Activated CD8-positive, alpha-beta memory T cell treated with anti-CD3 and anti-CD28 coated beads for 1 hour (primary cell): ENCODE data around the gene FNBP1L.

Experiments used
- DNase-seq, 2 donors: peaks; one replicate each; pipeline ENCODE4 v3.0.0-alpha.2; 2020; ENCODE audit warnings: low read depth in 1 of 2; ENCODE audit errors: extremely low read depth in 1 of 2

FNBP1L gene

DNA sequence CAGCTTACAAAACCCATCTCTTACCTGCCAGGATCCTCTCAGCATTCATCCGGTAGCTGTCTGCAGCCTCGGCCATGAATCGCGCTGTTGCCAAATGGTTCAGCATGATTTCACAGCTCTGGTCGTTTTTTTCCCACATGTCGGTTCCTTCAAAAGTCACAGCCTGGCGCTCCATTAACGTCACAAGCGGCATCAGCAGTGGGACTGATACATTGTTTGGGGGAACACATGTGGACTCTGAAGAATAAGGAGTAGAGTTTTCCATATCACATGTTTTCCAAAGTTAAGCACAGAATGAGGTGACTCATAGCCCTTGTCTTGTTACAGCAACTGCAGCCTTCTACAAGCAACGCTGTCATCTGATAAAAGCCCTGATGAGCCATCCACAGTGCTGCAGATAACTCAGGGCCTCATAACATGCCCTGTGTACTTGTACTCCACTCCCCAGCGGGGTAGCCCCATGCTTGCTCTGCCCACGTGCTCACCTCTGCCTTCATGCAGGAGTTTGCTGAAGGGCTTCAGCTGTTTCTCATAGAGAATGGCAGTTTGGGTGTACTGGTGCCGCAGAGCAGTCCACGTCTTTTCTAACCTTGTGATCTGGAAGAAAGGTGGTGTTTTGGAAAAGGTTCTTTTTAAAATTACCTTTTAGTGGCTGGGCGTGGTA lies 119.5 kb downstream of the FNBP1L start:
- no peak for DNase-seq

DNA sequence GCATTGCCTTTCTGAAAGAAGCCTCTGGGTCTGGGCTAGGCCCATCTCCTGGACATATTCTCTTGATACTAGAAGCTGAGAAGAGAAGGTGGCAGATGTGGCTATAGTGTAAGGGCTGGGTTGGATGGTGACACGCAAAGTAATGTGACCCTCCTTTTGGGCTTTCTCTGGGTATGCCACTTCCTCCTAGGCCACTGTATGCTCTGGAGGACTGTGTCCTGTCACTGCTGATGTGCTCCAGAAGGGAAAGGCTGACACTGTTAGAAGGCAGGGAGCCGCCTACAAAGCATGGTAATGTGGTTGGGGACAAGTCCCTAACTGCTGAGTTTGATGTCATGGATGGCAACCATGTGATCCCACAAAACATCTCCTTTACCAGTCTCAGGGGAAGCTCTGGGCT lies 121.6 kb downstream of the FNBP1L start:
- no peak for DNase-seq

GRCh38 chr1:93571623-93572310 lies 123.8 kb downstream of the FNBP1L start:
- no peak for DNase-seq

DNA sequence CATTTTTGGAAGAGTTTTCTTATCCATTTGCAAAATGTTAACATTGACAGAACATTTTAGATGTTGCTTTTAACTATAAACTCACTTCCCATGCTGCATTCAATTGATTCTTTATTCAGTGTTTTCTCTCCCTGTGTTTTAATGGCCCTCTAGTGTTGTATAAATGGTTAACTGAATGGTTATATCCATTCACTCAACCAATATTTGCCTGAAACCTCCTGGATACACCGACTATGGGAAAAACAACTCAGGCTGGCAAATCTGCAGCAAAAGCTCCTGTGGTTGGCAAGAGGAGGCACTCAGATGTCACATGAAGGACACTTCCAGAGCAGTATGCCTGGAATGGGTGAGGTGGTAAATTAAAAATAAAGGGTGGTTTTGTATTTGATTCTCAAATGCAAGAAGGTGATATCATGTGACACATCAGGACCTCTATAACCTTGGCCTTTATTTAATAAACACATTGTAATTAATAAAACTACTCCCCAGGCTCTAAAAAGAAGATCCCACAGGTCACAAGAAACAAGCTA lies 126.1 kb downstream of the FNBP1L start:
- DNase-seq: no peak

- DNase-seq: no peak
These were observed 126.6 kb downstream of the FNBP1L start for GRCh38 chr1:93574511-93574910.

- DNase-seq: no peak
These were observed 127.1 kb downstream of the FNBP1L start for GRCh38 chr1:93574991-93575390.

DNA sequence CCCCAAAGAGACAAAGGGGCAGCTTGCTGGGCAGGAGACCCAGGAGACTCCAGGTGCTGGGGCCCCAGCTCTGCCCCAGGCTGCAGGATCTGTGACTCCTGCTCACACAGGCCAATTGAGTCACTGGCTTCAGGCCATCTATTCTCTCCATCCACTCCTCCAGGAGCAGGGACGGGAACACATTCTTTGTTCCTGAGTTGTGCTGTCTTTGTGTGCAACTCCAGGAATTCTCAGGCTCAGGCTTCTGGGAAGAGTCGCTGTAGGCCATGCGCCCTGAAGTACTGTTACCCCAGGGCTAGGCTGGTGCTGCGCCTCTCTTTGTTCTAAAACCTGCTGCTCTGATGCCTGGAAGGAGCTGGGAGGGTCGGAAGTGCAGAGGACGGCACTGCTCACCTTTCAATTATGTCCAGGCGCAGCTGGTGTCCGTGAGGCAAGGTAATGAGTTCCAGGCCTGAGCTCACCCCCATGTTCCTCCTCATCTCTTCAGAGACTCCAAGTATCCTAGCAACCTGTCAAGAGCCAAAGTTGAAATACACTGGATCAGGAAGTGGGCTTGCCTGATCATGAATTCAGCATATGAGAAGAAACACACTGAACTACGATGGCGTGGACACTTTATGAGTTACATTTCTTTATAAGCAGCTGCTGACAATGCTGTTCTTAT lies 127.8 kb downstream of the FNBP1L start:
- no peak for DNase-seq

GRCh38 chr1:93576346-93576745 lies 128.4 kb downstream of the FNBP1L start:
- DNase-seq: no peak

GRCh38 chr1:93576746-93577145 lies 128.8 kb downstream of the FNBP1L start:
- no peak for DNase-seq

DNA sequence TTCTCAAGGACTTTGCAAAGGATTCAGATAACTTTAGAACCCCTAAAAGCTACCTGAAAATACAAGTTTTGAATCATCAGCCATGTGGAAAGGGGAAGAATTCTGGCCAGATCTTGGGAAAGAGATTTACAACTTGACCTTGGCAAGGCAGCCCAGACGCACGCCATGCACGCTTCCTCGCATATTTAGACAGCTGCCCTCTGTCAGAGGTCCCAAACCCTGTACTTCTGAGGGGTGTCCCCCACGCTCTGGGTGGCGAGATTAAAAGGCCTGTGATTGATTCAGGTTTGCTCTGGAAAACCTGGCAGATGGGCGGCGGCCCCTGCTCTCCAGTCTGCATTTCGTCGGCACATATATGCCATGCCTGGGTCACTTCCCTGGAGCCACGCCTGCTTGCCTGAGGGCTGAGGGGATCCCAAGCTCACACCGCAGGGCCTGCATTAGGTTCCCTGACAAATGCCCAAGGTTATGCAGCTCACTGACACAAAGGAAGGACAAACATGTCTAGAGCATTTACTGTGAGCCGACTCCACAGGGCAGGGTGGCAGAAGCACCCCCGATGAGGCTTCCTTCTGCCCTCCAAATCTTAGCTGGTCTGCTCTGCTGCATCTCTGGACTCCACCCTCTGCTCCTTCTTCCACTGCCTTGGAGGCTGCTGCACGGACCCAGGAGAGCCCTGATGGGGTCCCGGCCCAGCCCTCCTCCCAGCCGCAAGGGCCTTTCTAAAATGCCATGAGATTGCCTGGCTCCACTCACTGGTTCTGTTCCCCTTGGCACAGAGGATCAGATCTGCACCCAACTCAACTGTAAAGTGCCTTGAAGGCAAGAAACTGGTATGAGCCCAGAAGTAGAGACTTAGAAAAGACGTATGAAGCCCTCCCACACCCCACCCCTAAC lies 129.9 kb downstream of the FNBP1L start:
- DNase-seq: no peak

DNA sequence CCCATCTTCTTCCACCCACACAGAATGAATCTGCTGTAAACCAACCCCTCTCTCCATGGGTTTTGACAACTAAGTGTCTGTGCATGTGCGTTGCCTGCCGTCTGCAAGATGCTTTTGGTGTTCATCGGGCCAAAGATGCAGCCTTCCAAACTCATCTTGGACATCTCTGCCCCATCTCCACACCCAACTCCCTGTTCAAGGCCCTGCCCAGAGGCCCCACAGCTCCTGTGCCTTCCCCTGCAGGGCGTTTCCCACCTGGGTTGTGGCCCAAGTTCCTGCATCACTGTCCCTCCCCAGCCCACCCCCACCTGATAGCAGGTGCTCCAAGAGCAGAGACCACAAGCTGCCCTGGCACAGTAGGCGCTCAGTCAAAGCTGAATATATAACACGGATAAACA lies 130.5 kb downstream of the FNBP1L start:
- DNase-seq: no peak

DNA sequence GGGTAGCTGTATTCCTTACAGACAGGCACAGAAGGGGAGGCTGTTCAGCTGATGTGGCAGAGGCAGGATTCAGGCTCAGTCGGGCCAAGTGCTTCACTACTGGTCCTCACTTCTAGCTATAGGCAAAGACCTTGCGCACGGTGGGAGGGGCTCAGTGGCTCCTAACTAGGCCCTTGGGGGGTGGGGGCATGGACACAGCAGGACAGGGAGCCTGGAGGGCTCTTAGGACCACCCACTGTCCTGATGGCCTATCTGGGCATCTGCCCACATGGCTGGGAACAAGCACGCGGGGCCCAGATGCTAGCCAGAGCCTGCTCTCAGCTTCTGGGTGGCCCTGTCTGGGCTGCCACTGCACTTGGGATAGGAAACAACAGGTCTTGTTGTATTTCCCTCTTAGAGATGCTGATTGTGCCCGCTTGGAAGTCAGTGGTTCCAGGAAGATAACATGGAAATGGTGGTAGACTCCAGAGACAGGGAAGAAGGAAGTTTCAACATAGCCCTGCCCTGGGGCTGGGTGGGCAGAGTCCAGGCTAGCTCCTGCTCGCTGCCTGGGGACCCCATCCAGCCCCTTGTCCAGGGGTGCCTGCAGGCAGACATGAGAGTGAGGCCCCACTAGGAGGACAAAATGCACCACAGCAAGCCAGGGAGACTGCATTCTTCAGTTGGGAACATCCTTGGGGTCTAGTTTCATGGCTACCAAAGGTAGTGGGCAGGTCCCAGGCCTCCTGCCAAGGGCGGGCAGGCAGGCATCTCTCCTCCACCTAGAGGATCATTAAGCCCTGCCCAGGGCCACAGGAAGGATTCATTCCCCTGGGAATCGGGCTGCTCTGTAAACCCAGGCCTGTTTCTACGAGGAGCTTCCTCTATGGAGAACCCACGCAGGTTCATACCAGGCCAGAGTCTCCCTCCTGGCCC lies 131.2 kb downstream of the FNBP1L start:
- DNase-seq: no peak

DNA sequence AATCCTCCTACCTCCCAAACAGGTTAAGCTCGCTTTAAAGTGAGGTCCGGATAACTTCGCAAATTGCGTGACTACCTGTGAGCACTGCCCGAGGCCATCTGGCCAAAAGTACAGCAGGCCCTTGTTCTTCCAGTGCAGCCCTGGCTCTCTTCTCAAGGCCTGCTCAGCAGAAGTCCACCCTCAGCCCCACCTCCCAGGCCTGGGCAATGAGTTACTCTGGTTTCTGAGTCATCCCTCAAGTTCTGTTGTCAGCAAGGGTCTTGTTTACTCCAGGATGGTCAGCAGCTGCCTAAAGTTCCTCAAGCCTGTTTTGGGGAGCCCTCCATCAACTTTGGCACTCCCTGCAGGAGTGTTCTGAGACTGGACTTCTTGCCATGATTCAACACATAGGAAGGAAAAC lies 132.0 kb downstream of the FNBP1L start:
- DNase-seq: no peak

- DNase-seq: no peak
These were observed 134.3 kb downstream of the FNBP1L start for GRCh38 chr1:93581917-93582850.

GRCh38 chr1:93584261-93585003 lies 136.5 kb downstream of the FNBP1L start:
- DNase-seq: no peak

GRCh38 chr1:93585059-93585966 lies 137.4 kb downstream of the FNBP1L start:
- DNase-seq: no peak

DNA sequence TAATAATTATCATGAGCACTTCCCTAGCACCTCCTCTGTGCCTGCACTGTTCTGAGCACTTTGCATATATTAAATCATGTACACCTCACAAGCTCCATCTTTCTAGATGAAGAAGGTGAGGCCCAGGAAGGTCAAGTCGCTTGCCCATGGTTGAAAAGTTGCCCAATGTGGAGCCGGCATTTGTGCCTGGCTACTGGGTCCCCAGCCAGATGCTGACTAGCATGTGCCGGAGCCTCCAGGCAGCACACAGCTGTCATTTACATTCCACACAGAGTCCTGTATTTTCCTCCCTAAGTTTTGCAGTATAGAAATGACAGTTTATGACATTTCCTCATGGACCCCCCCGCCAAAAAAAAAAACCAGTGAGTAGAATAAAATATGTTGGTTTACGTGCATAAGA lies 139.4 kb downstream of the FNBP1L start:
- no peak for DNase-seq
